Mesendoderm (in vitro differentiated cells): ENCODE data around the gene TNNI3K.

ENCODE experiments used
- DNase-seq: peaks from one replicate; pipeline ENCODE4 v3.0.0; 2013
- H2AK5ac ChIP-seq: 2 replicates; pipeline ENCODE4 v1.6.1; 2013; ENCODE audit warnings: low read length, inconsistent platforms
- H2BK120ac ChIP-seq: 2 replicates; pipeline ENCODE4 v1.6.1; 2013; ENCODE audit warnings: low read depth, mild to moderate bottlenecking, low read length, moderate library complexity, mixed read lengths
- H2BK15ac ChIP-seq: replicated peaks from 2 replicates; pipeline ENCODE4 v1.6.1; 2013; ENCODE audit warnings: low read depth, mild to moderate bottlenecking, moderate library complexity
- H2BK5ac ChIP-seq: 2 replicates; pipeline ENCODE4 v1.6.1; 2013; ENCODE audit warnings: low read length, inconsistent platforms
- H3K18ac ChIP-seq: 2 replicates; pipeline ENCODE4 v1.6.1; 2013; ENCODE audit warnings: mild to moderate bottlenecking, low read length, mixed read lengths
- H3K23ac ChIP-seq: one replicate; pipeline ENCODE4 v1.6.1; 2013; ENCODE audit warnings: low read length
- H3K27ac ChIP-seq: 2 replicates; pipeline ENCODE4 v1.5.1; 2013; ENCODE audit warnings: low read depth, mild to moderate bottlenecking, inconsistent platforms, low read length, moderate library complexity
- H3K27me3 ChIP-seq: 2 replicates; pipeline ENCODE4 v1.6.1; 2013; ENCODE audit warnings: low read length, control low read depth, mild to moderate bottlenecking, inconsistent platforms; ENCODE audit not compliant: insufficient read depth, poor library complexity
- H3K36me3 ChIP-seq: 2 replicates; pipeline ENCODE4 v1.6.1; 2013; ENCODE audit warnings: low read length, inconsistent platforms; ENCODE audit not compliant: control insufficient read depth, insufficient read depth
- H3K4ac ChIP-seq: one replicate; pipeline ENCODE4 v1.6.1; 2013; ENCODE audit warnings: low read depth, mild to moderate bottlenecking, low read length, moderate library complexity
- H3K4me1 ChIP-seq: 2 replicates; pipeline ENCODE4 v1.6.1; 2013; ENCODE audit warnings: low read depth, low read length, inconsistent platforms; ENCODE audit not compliant: control insufficient read depth
- H3K4me2 ChIP-seq: 2 replicates; pipeline ENCODE4 v1.6.1; 2013; ENCODE audit warnings: low read length
- H3K4me3 ChIP-seq: 2 replicates; pipeline ENCODE4 v1.5.1; 2013; ENCODE audit warnings: mild to moderate bottlenecking, low read length
- H3K56ac ChIP-seq: one replicate; pipeline ENCODE4 v1.6.1; 2013; ENCODE audit warnings: low read length
- H3K79me1 ChIP-seq: 2 replicates; pipeline ENCODE4 v1.6.1; 2013; ENCODE audit warnings: low read length, inconsistent platforms
- H3K79me2 ChIP-seq: 2 replicates; pipeline ENCODE4 v1.6.1; 2013; ENCODE audit warnings: mild to moderate bottlenecking, low read length; ENCODE audit not compliant: control insufficient read depth, insufficient read depth
- H3K9ac ChIP-seq: 2 replicates; pipeline ENCODE4 v1.6.1; 2013; ENCODE audit warnings: low read length, inconsistent platforms
- H4K5ac ChIP-seq: one replicate; pipeline ENCODE4 v1.6.1; 2013; ENCODE audit warnings: low read length
- H4K8ac ChIP-seq: one replicate; pipeline ENCODE4 v1.6.1; 2013; ENCODE audit warnings: low read depth, mild to moderate bottlenecking, control low read depth, low read length, moderate library complexity
- WGBS: extraction: QIAGEN DNeasy Blood & Tissue Kit; methylation state at CpG from one replicate; pipeline ENCODE4 v1.1.7; 2013; ENCODE audit warnings: low lambda C conversion rate, missing lambda C conversion rate; ENCODE audit not compliant: insufficient coverage; ENCODE audit errors: extremely low coverage; 5-methylcytosine and 5-hydroxymethylcytosine counted together

The TNNI3K gene

DNA sequence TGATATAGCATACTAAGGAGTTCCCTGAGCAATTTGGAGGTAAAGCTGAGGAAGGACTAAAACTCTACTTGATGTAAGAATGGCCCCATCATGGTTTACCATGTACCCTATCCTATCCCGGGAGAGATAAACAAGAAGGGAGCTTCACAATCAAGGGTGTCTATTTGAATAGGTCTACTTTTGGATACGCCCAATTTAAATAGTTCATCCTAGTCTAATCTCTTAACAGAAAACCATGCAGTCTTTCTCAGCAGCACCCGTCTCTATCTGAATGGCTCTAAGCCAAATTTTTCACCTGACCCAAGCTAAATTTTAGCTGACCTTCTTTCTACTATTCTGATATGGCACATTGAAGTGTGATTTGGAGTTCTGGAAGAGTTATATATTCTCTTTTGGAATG, 122.0 kb downstream of the TNNI3K start:
- no peak overlapping the region for H2AK5ac ChIP-seq

DNA sequence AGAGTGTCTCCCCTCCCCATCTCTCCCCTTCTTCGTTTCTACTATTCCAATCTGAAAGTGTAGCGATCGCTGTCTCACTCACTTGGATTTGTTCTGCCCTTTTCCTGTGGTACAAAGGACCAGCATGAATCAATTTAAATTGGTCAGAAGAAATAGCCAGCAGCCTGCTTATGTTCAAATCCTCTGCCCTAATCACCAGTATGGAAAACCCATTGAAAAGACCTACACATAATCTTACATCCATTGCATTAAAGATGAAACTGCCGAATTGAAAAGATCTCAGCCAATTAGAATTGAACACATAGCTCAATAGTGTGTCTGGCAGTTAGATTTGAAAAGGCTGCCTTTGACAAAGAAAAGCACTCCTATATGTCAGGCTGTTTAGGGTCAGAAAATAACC, 122.6 kb downstream of the TNNI3K start:
- Histone ChIP-seq H2BK120ac (no peak overlapping the region), H3K27ac (no peak overlapping the region), H3K79me1 (no peaks in the 10 kb centered on the region), H3K23ac (no peak overlapping the region), H4K5ac (no peak overlapping the region), H3K4me3 (no peak overlapping the region), H3K9ac (no peak overlapping the region), H3K18ac (no peak overlapping the region), H2BK15ac (no peak overlapping the region), H3K27me3 (no peaks in the 10 kb centered on the region), H3K4me1 (no peaks in the 10 kb centered on the region), H3K79me2 (no peaks in the 10 kb centered on the region), H3K36me3 (no peaks in the 10 kb centered on the region), H2AK5ac (no peak overlapping the region), H4K8ac (no peak overlapping the region), H3K4ac (no peak overlapping the region), H3K4me2 (no peak overlapping the region), H2BK5ac (no peak overlapping the region), H3K56ac (no peak overlapping the region)
- no peak for DNase-seq
- WGBS: no CpG with 5 or more reads among the region's 4 CpGs

More for the DNA sequence above, 122.0 kb downstream of the TNNI3K start:
- H4K8ac ChIP-seq: no peak overlapping the region
- no peak overlapping the region for H3K23ac ChIP-seq
- H3K4me3 ChIP-seq: no peak overlapping the region
- H3K27ac ChIP-seq: no peak overlapping the region
- H3K36me3 ChIP-seq: no peaks in the 10 kb centered on the region
- H3K4ac ChIP-seq: no peak overlapping the region
- DNase-seq: no peak
- no CpG with 5 or more reads among the region's 3 CpGs for WGBS
- no peak overlapping the region for H3K56ac ChIP-seq
- no peak overlapping the region for H3K9ac ChIP-seq
- no peak overlapping the region for H2BK15ac ChIP-seq
- no peak overlapping the region for H4K5ac ChIP-seq
- H3K79me1 ChIP-seq: no peaks in the 10 kb centered on the region
- no peaks in the 10 kb centered on the region for H3K4me1 ChIP-seq
- H3K79me2 ChIP-seq: no peaks in the 10 kb centered on the region
- no peak overlapping the region for H2BK5ac ChIP-seq
- no peak overlapping the region for H3K18ac ChIP-seq
- no peaks in the 10 kb centered on the region for H3K27me3 ChIP-seq
- no peak overlapping the region for H2BK120ac ChIP-seq
- no peak overlapping the region for H3K4me2 ChIP-seq

DNA sequence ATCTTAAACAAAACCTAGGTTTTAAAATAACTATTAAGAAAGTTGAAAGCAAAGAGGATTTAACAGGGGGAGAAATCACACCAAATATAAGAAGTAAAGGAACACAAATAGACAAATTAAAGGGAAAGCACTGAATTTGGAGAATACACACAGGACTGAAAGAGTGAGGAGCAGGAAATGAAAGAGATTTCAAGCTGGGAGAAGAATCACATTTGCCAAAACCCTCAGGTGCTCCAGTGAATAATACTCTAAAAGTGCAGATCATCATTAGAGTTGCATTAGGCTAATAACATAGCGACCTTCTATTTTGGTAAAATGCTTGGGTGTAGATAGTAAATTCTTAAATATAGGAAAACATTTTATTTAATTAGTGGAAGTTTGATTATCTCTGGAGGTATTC, 127.5 kb downstream of the TNNI3K start:
- no CpG with 5 or more reads among the region's 1 CpG for WGBS
- Histone ChIP-seq H3K4me2 (no peak overlapping the region), H3K79me1 (no peaks in the 10 kb centered on the region), H3K27me3 (no peaks in the 10 kb centered on the region), H2BK15ac (no peak overlapping the region), H2BK5ac (no peak overlapping the region), H4K8ac (no peak overlapping the region), H3K18ac (no peak overlapping the region), H3K23ac (no peak overlapping the region), H3K4ac (no peak overlapping the region), H3K4me3 (no peak overlapping the region), H3K36me3 (no peaks in the 10 kb centered on the region), H3K9ac (no peak overlapping the region), H4K5ac (no peak overlapping the region), H3K4me1 (no peaks in the 10 kb centered on the region), H3K56ac (no peak overlapping the region), H3K79me2 (no peaks in the 10 kb centered on the region), H2BK120ac (no peak overlapping the region), H2AK5ac (no peak overlapping the region), H3K27ac (no peak overlapping the region)
- no peak for DNase-seq

DNA sequence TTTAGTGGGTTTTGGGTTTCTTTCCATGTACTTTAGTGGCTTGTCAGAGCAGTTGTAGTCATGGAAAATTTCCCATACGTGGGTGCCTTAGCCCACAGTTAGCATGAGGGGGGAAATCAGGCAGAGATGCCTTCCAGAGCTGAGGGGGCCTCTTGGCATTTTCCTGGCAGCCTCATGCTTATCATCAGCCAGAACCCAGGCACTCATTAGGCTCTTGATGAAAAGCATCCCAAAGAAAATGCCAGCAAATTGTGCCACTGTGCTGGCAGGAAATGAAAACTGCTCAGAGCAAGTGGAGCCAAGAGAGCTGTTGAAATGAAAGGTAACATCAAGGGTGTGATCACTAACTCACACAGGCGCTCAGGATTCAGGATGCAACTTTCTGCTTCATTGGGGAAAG, 128.0 kb downstream of the TNNI3K start:
- no peak overlapping the region for H3K9ac ChIP-seq
- H2BK5ac ChIP-seq: no peak overlapping the region
- no peak overlapping the region for H2BK15ac ChIP-seq
- H3K27me3 ChIP-seq: no peaks in the 10 kb centered on the region
- H3K4me2 ChIP-seq: no peak overlapping the region
- no peak overlapping the region for H3K4ac ChIP-seq
- WGBS: no CpG with 5 or more reads among the region's 2 CpGs
- H3K23ac ChIP-seq: no peak overlapping the region
- H3K36me3 ChIP-seq: no peaks in the 10 kb centered on the region
- H4K5ac ChIP-seq: no peak overlapping the region
- H3K4me1 ChIP-seq: no peaks in the 10 kb centered on the region
- no peak overlapping the region for H3K56ac ChIP-seq
- H3K79me2 ChIP-seq: no peaks in the 10 kb centered on the region
- no peak overlapping the region for H2AK5ac ChIP-seq
- no peak overlapping the region for H2BK120ac ChIP-seq
- H3K79me1 ChIP-seq: no peaks in the 10 kb centered on the region
- DNase-seq: no peak
- H3K27ac ChIP-seq: no peak overlapping the region
- no peak overlapping the region for H3K18ac ChIP-seq
- no peak overlapping the region for H4K8ac ChIP-seq
- H3K4me3 ChIP-seq: no peak overlapping the region

DNA sequence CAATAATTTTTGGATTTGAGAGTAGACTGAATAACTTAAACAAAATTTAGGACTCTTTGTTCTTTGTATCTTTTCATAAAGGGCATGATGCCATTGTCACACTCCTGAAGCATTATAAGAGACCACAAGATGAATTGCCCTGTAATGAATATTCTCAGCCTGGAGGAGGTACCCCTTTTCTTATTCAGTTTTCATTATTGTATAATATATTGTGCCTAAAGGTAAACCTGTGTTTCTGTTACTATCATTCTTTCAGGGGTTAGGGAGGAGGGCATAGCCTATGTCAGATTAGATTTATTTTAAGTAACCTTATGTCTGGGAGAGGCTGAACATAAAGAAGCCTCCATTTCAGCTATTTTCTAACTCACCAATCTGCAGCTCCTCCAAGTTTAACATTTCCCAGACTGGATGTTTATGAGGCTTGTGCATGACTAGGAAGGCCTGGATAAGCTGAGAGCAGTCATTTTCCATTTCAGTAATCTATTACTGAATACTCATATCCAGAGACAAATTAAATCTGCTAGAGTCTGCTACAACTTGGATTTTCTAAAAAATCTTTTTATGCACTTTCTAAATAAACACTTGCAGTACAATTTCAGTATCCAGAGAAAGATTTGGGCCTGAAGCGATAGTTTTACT, 132.1 kb downstream of the TNNI3K start:
- no peak overlapping the region for H3K18ac ChIP-seq
- no peaks in the 10 kb centered on the region for H3K79me1 ChIP-seq
- no peak overlapping the region for H2BK15ac ChIP-seq
- no peak overlapping the region for H2BK120ac ChIP-seq
- no peaks in the 10 kb centered on the region for H3K36me3 ChIP-seq
- no peak overlapping the region for H3K56ac ChIP-seq
- no peak overlapping the region for H3K27ac ChIP-seq
- no peaks in the 10 kb centered on the region for H3K4me1 ChIP-seq
- no peak overlapping the region for H3K4me2 ChIP-seq
- no CpG with 5 or more reads among the region's 1 CpG for WGBS
- DNase-seq: no peak
- H3K4ac ChIP-seq: no peak overlapping the region
- H3K4me3 ChIP-seq: no peak overlapping the region
- H2BK5ac ChIP-seq: no peak overlapping the region
- no peak overlapping the region for H4K5ac ChIP-seq
- H3K23ac ChIP-seq: no peak overlapping the region
- no peaks in the 10 kb centered on the region for H3K27me3 ChIP-seq
- no peak overlapping the region for H3K9ac ChIP-seq
- H4K8ac ChIP-seq: no peak overlapping the region
- no peak overlapping the region for H2AK5ac ChIP-seq
- no peaks in the 10 kb centered on the region for H3K79me2 ChIP-seq

DNA sequence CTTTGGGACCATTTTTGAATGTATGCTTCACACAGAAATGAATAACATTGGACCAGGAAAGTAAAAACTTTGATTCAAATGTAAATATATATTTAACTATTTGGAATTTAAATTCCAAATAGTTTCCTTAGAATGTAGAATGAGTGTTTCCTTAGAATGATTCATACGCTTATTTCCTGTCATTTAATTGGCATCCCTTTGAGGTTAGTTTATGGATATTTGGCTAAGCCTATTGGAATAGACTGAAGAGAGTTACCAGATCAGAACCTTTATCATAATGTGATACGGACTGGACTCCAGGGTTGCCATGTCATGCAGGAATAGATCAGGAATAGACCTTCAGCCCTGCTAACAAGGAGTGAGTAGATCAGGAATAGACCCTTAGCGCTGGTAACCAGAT, 133.1 kb downstream of the TNNI3K start:
- no CpG with 5 or more reads among the region's 3 CpGs for WGBS
- no peaks in the 10 kb centered on the region for H3K79me1 ChIP-seq
- H3K4me2 ChIP-seq: no peak overlapping the region
- no peak overlapping the region for H3K56ac ChIP-seq
- H3K23ac ChIP-seq: no peak overlapping the region
- no peak overlapping the region for H2AK5ac ChIP-seq
- no peak overlapping the region for H4K5ac ChIP-seq
- H3K79me2 ChIP-seq: no peaks in the 10 kb centered on the region
- no peaks in the 10 kb centered on the region for H3K4me1 ChIP-seq
- no peak overlapping the region for H3K18ac ChIP-seq
- no peak for DNase-seq
- no peak overlapping the region for H2BK15ac ChIP-seq
- no peaks in the 10 kb centered on the region for H3K36me3 ChIP-seq
- H4K8ac ChIP-seq: no peak overlapping the region
- H2BK120ac ChIP-seq: no peak overlapping the region
- H3K4ac ChIP-seq: no peak overlapping the region
- H2BK5ac ChIP-seq: no peak overlapping the region
- no peaks in the 10 kb centered on the region for H3K27me3 ChIP-seq
- no peak overlapping the region for H3K4me3 ChIP-seq
- no peak overlapping the region for H3K9ac ChIP-seq
- no peak overlapping the region for H3K27ac ChIP-seq
